ENCODE measurements around the gene PRAC1.

- TF ChIP-seq CTCF (conservative IDR thresholded peaks at IDR 0.05 in 1 of 2, IDR thresholded peaks at IDR 0.05 in 1 of 2; ENCODE audit: low read depth in 1 of 2, low read length in 2 of 2): no peak
- no peak for TF ChIP-seq EZH2 (IDR thresholded peaks at IDR 0.05; ENCODE audit: low read length, missing control alignments)
Observed at GRCh38 chr17:48693178-48693577, 29.1 kb downstream of the PRAC1 start.

Data from fibroblast of lung (primary cell).